OCI-M2 (cell line): ENCODE data around the gene CDKN1C.

Experiments used
- DNase-seq: peaks from one replicate; lab custom pipeline; 2025; ENCODE audit not compliant: unreplicated experiment; lab: John Stamatoyannopoulos, UW

Gene CDKN1C

GRCh38 chr11:2885678-2886081 is at the start of gene CDKN1C:
Gene CDKN1C, minus strand, starts transcription at chr11:2885775. Its CDS starts 319 bp downstream, at chr11:2885456.
- no peak for DNase-seq

GRCh38 chr11:2934611-2935239 is 49.1 kb upstream of the CDKN1C start:
- DNase-seq: no peak

- no peak for DNase-seq
Observed at GRCh38 chr11:2934021-2934550, 48.5 kb upstream of the CDKN1C start.

GRCh38 chr11:2933375-2934020 is 47.9 kb upstream of the CDKN1C start:
- DNase-seq: no peak

- DNase-seq: no peak
Observed at GRCh38 chr11:2932850-2933251, 47.3 kb upstream of the CDKN1C start.

GRCh38 chr11:2931771-2932738 is 46.5 kb upstream of the CDKN1C start:
- no peak for DNase-seq

- no peak for DNase-seq
Observed at GRCh38 chr11:2931420-2931746, 45.8 kb upstream of the CDKN1C start.

GRCh38 chr11:2930704-2931419 is 45.3 kb upstream of the CDKN1C start:
- no peak for DNase-seq

GRCh38 chr11:2929950-2930703 is 44.6 kb upstream of the CDKN1C start:
- no peak for DNase-seq

- DNase-seq: no peak
Observed at GRCh38 chr11:2929531-2929949, 44.0 kb upstream of the CDKN1C start.

GRCh38 chr11:2928605-2929530 is 43.3 kb upstream of the CDKN1C start, which contains the start of gene PHLDA2:
Gene PHLDA2, minus strand, starts transcription at chr11:2929420. Its CDS starts 56 bp downstream, at chr11:2929364.
- DNase-seq: no peak

GRCh38 chr11:2927851-2928604 is 42.5 kb upstream of the CDKN1C start:
- DNase-seq: no peak

GRCh38 chr11:2927121-2927800 is 41.7 kb upstream of the CDKN1C start:
- DNase-seq: no peak

GRCh38 chr11:2926611-2927051 is 41.1 kb upstream of the CDKN1C start:
- DNase-seq: no peak

- no peak for DNase-seq
Observed at GRCh38 chr11:2924821-2925675, 39.5 kb upstream of the CDKN1C start.

GRCh38 chr11:2924381-2924780 is 38.8 kb upstream of the CDKN1C start:
- DNase-seq: no peak
